HepG2 (cell line): ENCODE measurements around the gene CCDC154. TPM values are rescaled to one million over a fixed set of nuclear protein-coding genes. Genes with fewer than 3 reads are reported as not detected.
A peak's percentile ranks its signal among the peaks of the same experiment; 100 is the strongest.

Experiments
- ATF3 ChIP-seq: sonication (generic); formaldehyde crosslinking; IDR thresholded peaks from 2 replicates; pipeline ENCODE4 v1.4.0; 2020; ENCODE audit warnings: missing genetic modification reagents
- ATF7 ChIP-seq, 2 experiments: fragments of 450-650 bp in 1 of 2; sonication (generic) in 1 of 2; formaldehyde crosslinking in 1 of 2; IDR thresholded peaks; 2 replicates each; pipeline versions ENCODE4 v1.4.0 to v1.6.1; 2016 to 2020; ENCODE audit warnings: antibody characterized with exemption in 1 of 2, mild to moderate bottlenecking in 1 of 2, missing genetic modification reagents in 1 of 2
- BORCS8-MEF2B ChIP-seq: sonication (generic); formaldehyde crosslinking; IDR thresholded peaks from 2 replicates; pipeline ENCODE4 v1.8.0; 2022; ENCODE audit warnings: mild to moderate bottlenecking, missing genetic modification reagents
- CTCF ChIP-seq: sonication (generic); formaldehyde crosslinking; IDR thresholded peaks from 2 replicates; pipeline ENCODE4 v1.5.0; 2020; ENCODE audit warnings: mild to moderate bottlenecking, missing genetic modification reagents, moderate library complexity
- ESRRA ChIP-seq: sonication (generic); formaldehyde crosslinking; IDR thresholded peaks from 2 replicates; pipeline ENCODE4 v1.5.1; 2020; ENCODE audit warnings: mild to moderate bottlenecking, low read depth, missing genetic modification reagents
- HNF1A ChIP-seq, 2 experiments: sonication (generic) in 1 of 2; formaldehyde crosslinking in 1 of 2; IDR thresholded peaks; 2 replicates each; pipeline versions ENCODE4 v1.4.0 to v1.6.1; 2016 to 2020; ENCODE audit warnings: borderline replicate concordance in 1 of 2, low read depth in 1 of 2, mild to moderate bottlenecking in 1 of 2, missing genetic modification reagents in 1 of 2
- MEIS2 ChIP-seq: sonication (generic); formaldehyde crosslinking; IDR thresholded peaks from 2 replicates; pipeline ENCODE4 v1.9.0; 2021; ENCODE audit warnings: mild to moderate bottlenecking, missing genetic modification reagents
- NAIF1 ChIP-seq: sonication (generic); formaldehyde crosslinking; IDR thresholded peaks from 2 replicates; pipeline ENCODE4 v1.5.0; 2020; ENCODE audit warnings: mild to moderate bottlenecking, missing genetic modification reagents, borderline replicate concordance
- NR2C2 ChIP-seq: sonication (generic); formaldehyde crosslinking; IDR thresholded peaks from 2 replicates; pipeline ENCODE4 v1.4.0; 2020; ENCODE audit warnings: missing genetic modification reagents, mild to moderate bottlenecking, moderate library complexity, borderline replicate concordance
- PRPF4 ChIP-seq: fragments of 200-400 bp; formaldehyde crosslinking; IDR thresholded peaks from 2 replicates; pipeline ENCODE4 v1.6.1; 2016; ENCODE audit warnings: low read length, low read depth; ENCODE audit not compliant: poor library complexity, severe bottlenecking
- STAG1 ChIP-seq: sonication (generic); formaldehyde crosslinking; IDR thresholded peaks from 2 replicates; pipeline ENCODE4 v1.4.0; 2020; ENCODE audit warnings: missing genetic modification reagents
- TRIM22 ChIP-seq: fragments of 450-650 bp; IDR thresholded peaks from 2 replicates; pipeline ENCODE4 v1.6.1; 2017
- ZC3H13 ChIP-seq: sonication (generic); formaldehyde crosslinking; IDR thresholded peaks from 2 replicates; pipeline ENCODE4 v1.8.1; 2023; ENCODE audit warnings: mild to moderate bottlenecking, missing genetic modification reagents, moderate library complexity
- ZFP90 ChIP-seq: sonication (generic); formaldehyde crosslinking; IDR thresholded peaks from 2 replicates; pipeline ENCODE4 v1.8.0; 2022; ENCODE audit warnings: missing genetic modification reagents, mild to moderate bottlenecking, inconsistent platforms, borderline replicate concordance
- ZNF431 ChIP-seq: sonication (generic); formaldehyde crosslinking; IDR thresholded peaks from 2 replicates; pipeline ENCODE4 v1.9.0; 2022; ENCODE audit warnings: missing genetic modification reagents, low read depth, mild to moderate bottlenecking, borderline replicate concordance
- ZNF484 ChIP-seq: sonication (generic); formaldehyde crosslinking; IDR thresholded peaks from 2 replicates; pipeline ENCODE4 v1.5.1; 2020; ENCODE audit warnings: mild to moderate bottlenecking, low read depth, missing genetic modification reagents, borderline replicate concordance
- ZNF556 ChIP-seq: sonication (generic); formaldehyde crosslinking; IDR thresholded peaks from 2 replicates; pipeline ENCODE4 v1.4.0; 2020; ENCODE audit warnings: mild to moderate bottlenecking, missing genetic modification reagents, borderline replicate concordance
- ZNF660 ChIP-seq: sonication (generic); formaldehyde crosslinking; IDR thresholded peaks from 2 replicates; pipeline ENCODE4 v1.5.1; 2020; ENCODE audit warnings: mild to moderate bottlenecking, low read depth, missing genetic modification reagents, borderline replicate concordance
- ZNF672 ChIP-seq: sonication (generic); formaldehyde crosslinking; IDR thresholded peaks from 2 replicates; pipeline ENCODE4 v1.8.1; 2022; ENCODE audit warnings: missing genetic modification reagents
- ZNF703 ChIP-seq: sonication (generic); formaldehyde crosslinking; IDR thresholded peaks from 2 replicates; pipeline ENCODE4 v1.5.1; 2020; ENCODE audit warnings: missing genetic modification reagents, mild to moderate bottlenecking, moderate library complexity, borderline replicate concordance
- ZNF879 ChIP-seq: sonication (generic); formaldehyde crosslinking; IDR thresholded peaks from 2 replicates; pipeline ENCODE4 v1.8.1; 2023; ENCODE audit warnings: missing genetic modification reagents
- polyA plus RNA-seq, 8 experiments: library from polyadenylated mRNA; depleted of rRNA in 3 of 8; stranded (reverse) in 7 of 8; unstranded in 1 of 8; fragments of >200 nt; fragmentation: Illumina TruSeq in 4 of 8; extraction: Trizol in 4 of 8; gene quantifications; 2 replicates each; pipeline versions ENCODE4 v1.2.1 to v1.2.3, GENCODE V29; 2011 to 2016; ENCODE audit warnings: low read depth in 4 of 8, missing spikeins in 1 of 8, mixed read lengths in 1 of 8; ENCODE audit not compliant: insufficient read depth in 1 of 8
- total RNA-seq, 5 experiments: library from RNA; depleted of rRNA; stranded (reverse); fragments of >200 nt; fragmentation: Illumina TruSeq; extraction: Trizol; gene quantifications; 2 replicates each; pipeline ENCODE4 v1.2.3, GENCODE V29; 2016; ENCODE audit warnings: low read depth in 1 of 5

CCDC154 gene
- total and polyA plus RNA-seq, 2 of the 13 experiments (the other 11 are each of a cell fraction or from before 2014, with no cell fraction given): 0.92 to 1.5 TPM

- TF ChIP-seq HNF1A (IDR thresholded peaks at IDR 0.05; ENCODE audit: low read depth): no peak
- peak; percentile 80; the same call in 1 of the 2 replicates for TF ChIP-seq HNF1A (CRISPR knock-in tag; IDR thresholded peaks at IDR 0.05; ENCODE audit: borderline replicate concordance)
- TF ChIP-seq ZNF431 (CRISPR knock-in tag): 0 out of 2 replicates have a peak, but pooled peaks have one; percentile 46
- TF ChIP-seq ZC3H13 (CRISPR knock-in tag): peak; percentile 36; the same call in 1 of the 2 replicates
- no peak; the same call in 1 of the 2 replicates for TF ChIP-seq ZNF703
- no peak for TF ChIP-seq ATF7 (IDR thresholded peaks at IDR 0.05)
- TF ChIP-seq ATF7 (CRISPR knock-in tag; IDR thresholded peaks at IDR 0.05): peak; percentile 29; the same call in 1 of the 2 replicates
- TF ChIP-seq ATF3 (CRISPR knock-in tag): no peak
- TF ChIP-seq MEIS2 (CRISPR knock-in tag): no peak
- TF ChIP-seq NR2C2 (CRISPR knock-in tag): peak; percentile 44; the same call in 1 of the 2 replicates
- peak; percentile 64 for TF ChIP-seq CTCF (CRISPR knock-in tag)
- TF ChIP-seq ZNF660 (CRISPR knock-in tag): no peak
- no peak for TF ChIP-seq TRIM22
- no peak for TF ChIP-seq PRPF4
- no peak for TF ChIP-seq ZFP90 (CRISPR knock-in tag)
- TF ChIP-seq NAIF1 (CRISPR knock-in tag): no peak
- no peak for TF ChIP-seq ZNF879 (CRISPR knock-in tag)
- TF ChIP-seq ZNF556 (CRISPR knock-in tag): peak; percentile 81
- TF ChIP-seq ZNF484: no peak
- no peak for TF ChIP-seq ZNF672
- TF ChIP-seq BORCS8-MEF2B (CRISPR knock-in tag): 0 out of 2 replicates have a peak, but pooled peaks have one; percentile 57
- no peak for TF ChIP-seq STAG1 (CRISPR knock-in tag)
- no peak for TF ChIP-seq ESRRA (CRISPR knock-in tag)
Measured at GRCh38 chr16:1430759-1431496, 13.4 kb downstream of the CCDC154 start, which contains the start of gene PERCC1 (continued).
